K562 (cell line): ENCODE measurements around the gene UBE2G2. TPM values are rescaled to one million over a fixed set of nuclear protein-coding genes. Genes with fewer than 3 reads are reported as not detected.

Experiments used
- ATAC-seq: fragments of 200-7000 bp; cut with Tn5 transposase; 3 replicates; pipeline ENCODE4 v1.9.1; 2020; ENCODE audit warnings: moderate library complexity
- BruUV-seq: library from RNA; stranded (reverse); fragments of 400-500 nt; replicated peaks from 2 replicates; lab custom pipeline; 2021; lab: Mats Ljungman, UMichigan
- CTCF ChIA-PET: fragments of 300-600 bp; formaldehyde crosslinking; extraction: SDS; loops from one replicate; lab custom pipeline; 2021; ENCODE audit warnings: low intra/inter-chr PET ratio; lab: Yijun Ruan, JAX
- POLR2A ChIA-PET: fragments of 300-600, 350-650 bp; sonication (Branson Sonifier 250); formaldehyde crosslinking; extraction: SDS; loops from one replicate; lab custom pipeline; 2021; ENCODE audit warnings: antibody characterized with exemption, inconsistent platforms; lab: Yijun Ruan, JAX
- DNase-seq, 4 experiments: peaks; one replicate each; pipeline versions ENCODE4 v3.0.0 to v3.0.0-alpha.2; 2011 to 2018; ENCODE audit warnings: low spot score in 3 of 4, mixed read lengths in 3 of 4; ENCODE audit errors: extremely low read depth in 1 of 4
- FAIRE-seq: peaks from 2 replicates; lab custom pipeline; 2011; peaks lifted over from hg19 to GRCh38; lab: Jason Lieb, UNC
- H2AFZ ChIP-seq: 2 replicates; pipeline ENCODE4 v1.6.0; 2011; ENCODE audit warnings: low read depth, low read length, control low read depth, inconsistent platforms
- H3K27ac ChIP-seq: fragments of 200-600 bp; 3 replicates; pipeline ENCODE4 v1.8.0; 2011; ENCODE audit warnings: low read depth, mild to moderate bottlenecking, control low read depth, inconsistent platforms, low read length, moderate library complexity, mixed read lengths; ENCODE audit errors: extremely low read depth
- H3K27me3 ChIP-seq, 2 experiments: fragments of 300-600 bp in 1 of 2; 2 replicates in 1 of 2; 3 replicates in 1 of 2; pipeline versions ENCODE4 v1.6.0 to v1.8.0; 2011; ENCODE audit warnings: inconsistent platforms in 2 of 2, low read length in 2 of 2, mild to moderate bottlenecking in 1 of 2, mixed read lengths in 1 of 2, moderate library complexity in 1 of 2; ENCODE audit not compliant: control insufficient read depth in 2 of 2, insufficient read depth in 2 of 2
- H3K36me3 ChIP-seq: fragments of 300-600 bp; 3 replicates; pipeline ENCODE4 v1.8.0; 2011; ENCODE audit warnings: mild to moderate bottlenecking, low read length, inconsistent platforms; ENCODE audit not compliant: control insufficient read depth, insufficient read depth
- H3K4me1 ChIP-seq, 2 experiments: fragments of 200-600 bp in 1 of 2; replicated peaks in 1 of 2; 2 replicates in 1 of 2; 3 replicates in 1 of 2; pipeline versions ENCODE4 v1.5.1 to v1.8.0; 2011; ENCODE audit warnings: inconsistent platforms in 2 of 2, low read length in 2 of 2, mild to moderate bottlenecking in 1 of 2, mixed read lengths in 1 of 2, moderate library complexity in 1 of 2; ENCODE audit not compliant: control insufficient read depth in 2 of 2, insufficient read depth in 2 of 2
- H3K4me2 ChIP-seq: 2 replicates; pipeline ENCODE4 v1.6.1; 2011; ENCODE audit warnings: low read length, control low read depth, inconsistent platforms, mixed read lengths; ENCODE audit not compliant: insufficient read depth
- H3K4me3 ChIP-seq: fragments of 200-600 bp; sonication (generic), shearing (Covaris generic); 2 replicates; pipeline ENCODE4 v1.5.1; 2016; ENCODE audit warnings: control low read depth, inconsistent platforms
- H3K79me2 ChIP-seq: fragments of 200-600 bp; 3 replicates; pipeline ENCODE4 v1.8.0; 2011; ENCODE audit warnings: low read length, inconsistent platforms; ENCODE audit not compliant: control insufficient read depth, insufficient read depth
- H3K9ac ChIP-seq, 2 experiments: 2 replicates each; pipeline versions ENCODE4 v1.6.0 to v1.6.1; 2011; ENCODE audit warnings: low read depth in 2 of 2, low read length in 2 of 2, control low read depth in 1 of 2, inconsistent platforms in 1 of 2, mild to moderate bottlenecking in 1 of 2, mixed read lengths in 1 of 2; ENCODE audit not compliant: insufficient read depth in 1 of 2
- H3K9me1 ChIP-seq: one replicate; pipeline ENCODE4 v1.6.0; 2011; ENCODE audit warnings: inconsistent platforms, mild to moderate bottlenecking, low read length, moderate library complexity; ENCODE audit not compliant: control insufficient read depth, insufficient read depth
- H3K9me3 ChIP-seq: replicated peaks from 2 replicates; pipeline ENCODE4 v1.5.1; 2011; ENCODE audit warnings: low read depth, low read length, inconsistent platforms; ENCODE audit not compliant: control insufficient read depth, insufficient read depth
- H4K20me1 ChIP-seq: replicated peaks from 2 replicates; pipeline ENCODE4 v1.6.1; 2011; ENCODE audit warnings: low read length, inconsistent platforms, mixed read lengths; ENCODE audit not compliant: control insufficient read depth, insufficient read depth
- ATF1 ChIP-seq, 2 experiments: fragments of 450-650 bp in 1 of 2; IDR thresholded peaks; 2 replicates each; pipeline ENCODE4 v1.6.1; 2016; ENCODE audit warnings: missing compliant biosample characterization in 1 of 2, missing genetic modification characterization in 1 of 2
- BRD9 ChIP-seq: fragments of 450-650 bp; IDR thresholded peaks from 2 replicates; pipeline ENCODE4 v1.6.1; 2018; ENCODE audit warnings: low read depth; ENCODE audit not compliant: partially characterized antibody
- IRF2 ChIP-seq: sonication (generic); formaldehyde crosslinking; IDR thresholded peaks from 2 replicates; pipeline ENCODE4 v1.8.1; 2022; ENCODE audit warnings: mild to moderate bottlenecking, missing genetic modification reagents
- JUN ChIP-seq, 2 experiments: sonication (generic) in 1 of 2; formaldehyde crosslinking in 1 of 2; IDR thresholded peaks; 2 replicates each; pipeline versions ENCODE4 v1.6.1 to v1.8.0; 2012 to 2022; ENCODE audit warnings: borderline replicate concordance in 2 of 2, mild to moderate bottlenecking in 2 of 2, improper control_type of control experiment in 1 of 2, low read depth in 1 of 2, low read length in 1 of 2, missing genetic modification reagents in 1 of 2
- JUNB ChIP-seq: fragments of 450-650 bp; formaldehyde crosslinking; conservative IDR thresholded peaks from 2 replicates; pipeline ENCODE4 v1.4.0; 2020; ENCODE audit warnings: mild to moderate bottlenecking
- KLF13 ChIP-seq: fragments of 450-650 bp; IDR thresholded peaks from 2 replicates; pipeline ENCODE4 v1.6.1; 2016; ENCODE audit warnings: missing genetic modification characterization, low read depth, mild to moderate bottlenecking, missing compliant biosample characterization, moderate library complexity, borderline replicate concordance
- MCM3 ChIP-seq: fragments of 450-650 bp; IDR thresholded peaks from 2 replicates; pipeline ENCODE4 v1.6.1; 2016
- SIRT6 ChIP-seq: IDR thresholded peaks from one replicate; pipeline ENCODE4 v1.6.1; 2012; ENCODE audit warnings: low read depth, mild to moderate bottlenecking, control low read depth, inconsistent platforms, low read length, moderate library complexity
- TARDBP ChIP-seq: fragments of 450-650 bp; IDR thresholded peaks from 2 replicates; pipeline ENCODE4 v1.6.1; 2016
- TGIF2 ChIP-seq: sonication (generic); formaldehyde crosslinking; IDR thresholded peaks from 2 replicates; pipeline ENCODE4 v1.8.1; 2022; ENCODE audit warnings: mild to moderate bottlenecking, missing genetic modification reagents, moderate library complexity
- YY1 ChIP-seq, 3 experiments: IDR thresholded peaks; 2 replicates each; pipeline ENCODE4 v1.6.1; 2011; ENCODE audit warnings: low read length in 2 of 3, mild to moderate bottlenecking in 2 of 3, moderate library complexity in 2 of 3, borderline replicate concordance in 1 of 3, control low read depth in 1 of 3, low read depth in 1 of 3; ENCODE audit not compliant: insufficient read depth in 3 of 3, insufficient replicate concordance in 2 of 3, control insufficient read depth in 1 of 3, insufficient read length in 1 of 3; ENCODE audit errors: extremely low read depth in 1 of 3
- WGBS: fragments of 100-300 bp; shearing (Covaris generic); methylation state at CpG from one replicate; pipeline ENCODE4 v1.1.6; 2016; ENCODE audit warnings: low coverage, mixed read lengths; ENCODE audit not compliant: insufficient coverage; ENCODE audit errors: missing lambda C conversion rate; 5-methylcytosine and 5-hydroxymethylcytosine counted together
- in situ Hi-C: fragments of 300-500 bp; cut with MboI; formaldehyde crosslinking; loops from 4 replicates; pipeline ENCODE4 v1.15.0; 2018; ENCODE audit warnings: inconsistent platforms, mixed read lengths
- intact Hi-C: fragments of 100-400 bp; cut with micrococcal nuclease; formaldehyde crosslinking; loops from 2 replicates; pipeline ENCODE4 v1.14.2; 2022
- polyA plus RNA-seq, 8 experiments: library from polyadenylated mRNA; depleted of rRNA in 4 of 8; stranded (reverse) in 5 of 8; unstranded in 3 of 8; fragments of >200 nt; fragmentation: Nextera tagmentation in 2 of 8; fragmentation: Illumina TruSeq in 1 of 8; extraction: Ambion mirVana in 2 of 8; extraction: Trizol in 1 of 8; gene quantifications; 2 replicates each; pipeline versions ENCODE4 v1.2.1 to v1.2.3, GENCODE V29; 2011 to 2014; ENCODE audit warnings: inconsistent platforms in 1 of 8, missing spikeins in 1 of 8
- total RNA-seq, 7 experiments: library from RNA; depleted of rRNA in 6 of 7; stranded (reverse); fragments of >200 nt in 6 of 7; fragmentation: Illumina TruSeq in 2 of 7; extraction: Trizol in 2 of 7; gene quantifications; 2 replicates each; pipeline versions ENCODE4 v1.2.1 to v1.2.3, GENCODE V29; 2011 to 2021; ENCODE audit warnings: low replicate concordance in 1 of 7
- TF ChIP-seq, protein P1 (sequence below): fragments of 450-650 bp; IDR thresholded peaks from 2 replicates; pipeline ENCODE4 v1.6.1; 2016; ENCODE audit warnings: mild to moderate bottlenecking
- TF ChIP-seq, protein P2 (sequence below): fragments of 250-450 bp; sonication (Bioruptor Pico); IDR thresholded peaks from 2 replicates; pipeline ENCODE4 v1.9.0; 2021; ENCODE audit warnings: mild to moderate bottlenecking
- TF ChIP-seq, protein P3 (sequence below), 2 experiments: fragments of 450-650 bp in 1 of 2; sonication (generic) in 1 of 2; formaldehyde crosslinking; conservative IDR thresholded peaks; 2 replicates each; pipeline versions ENCODE4 v1.4.0 to v1.8.1; 2020 to 2022; ENCODE audit warnings: mild to moderate bottlenecking in 1 of 2, missing genetic modification reagents in 1 of 2
- TF ChIP-seq, protein P4 (sequence below): sonication (generic); formaldehyde crosslinking; IDR thresholded peaks from 2 replicates; pipeline ENCODE4 v1.8.0; 2022; ENCODE audit warnings: missing genetic modification reagents, mild to moderate bottlenecking, borderline replicate concordance

Gene UBE2G2
- total and polyA plus RNA-seq, 9 of the 15 experiments (the other 6 are each of a cell fraction or from before 2014, with no cell fraction given): 47.5 to 225 (median 140) TPM

DNA sequence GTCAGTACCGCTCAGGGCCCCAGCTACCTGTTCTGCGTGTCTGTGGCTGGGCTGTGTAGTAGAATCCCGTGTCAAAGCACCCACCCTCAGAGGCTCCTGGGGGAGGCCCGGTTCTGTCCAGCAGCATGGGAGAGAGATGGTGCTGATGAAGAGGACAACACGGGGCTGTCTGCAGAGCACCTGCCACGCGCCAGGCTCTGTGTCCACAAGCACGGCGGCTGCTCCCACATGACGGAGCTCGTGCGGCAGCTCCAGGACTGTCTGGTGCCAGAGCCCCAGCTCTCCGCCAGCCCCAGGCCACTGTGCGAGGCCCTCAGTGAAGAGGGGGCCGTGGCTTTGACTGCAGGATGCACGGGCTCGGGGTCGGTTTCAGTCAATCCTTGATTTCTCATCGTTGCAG, 48.3 kb downstream of the UBE2G2 start:
- intact Hi-C loops (no loop called here), in situ Hi-C loops (no loop called here)
- H3K4me3 ChIP-seq: no peak overlapping the region
- no peaks in the 10 kb centered on the region for H3K79me2 ChIP-seq
- no peak overlapping the region for H3K4me2 ChIP-seq
- 20% methylated on average over 19 of the region's 19 CpGs for WGBS
- TF ChIP-seq SIRT6 (no peak), JUNB (CRISPR knock-in tag) (no peak), TARDBP (no peak), IRF2 (CRISPR knock-in tag) (no peak), YY1 (IDR thresholded peaks at IDR 0.05; ENCODE audit: borderline replicate concordance in 1 of 3, control insufficient read depth in 1 of 3, extremely low read depth in 1 of 3, insufficient read depth in 3 of 3, insufficient read length in 1 of 3, insufficient replicate concordance in 2 of 3, low read depth in 1 of 3, low read length in 2 of 3) (no peak), JUN (IDR thresholded peaks at IDR 0.05; ENCODE audit: borderline replicate concordance, low read depth, low read length) (no peak), JUN (CRISPR knock-in tag; IDR thresholded peaks at IDR 0.05; ENCODE audit: borderline replicate concordance) (no peak), KLF13 (tag) (no peak), TGIF2 (CRISPR knock-in tag) (no peak), MCM3 (no peak), BRD9 (no peak), ATF1 (CRISPR knock-in tag; IDR thresholded peaks at IDR 0.05) (no peak), ATF1 (tag; IDR thresholded peaks at IDR 0.05) (no peak)
- TF ChIP-seq, protein P1, sequence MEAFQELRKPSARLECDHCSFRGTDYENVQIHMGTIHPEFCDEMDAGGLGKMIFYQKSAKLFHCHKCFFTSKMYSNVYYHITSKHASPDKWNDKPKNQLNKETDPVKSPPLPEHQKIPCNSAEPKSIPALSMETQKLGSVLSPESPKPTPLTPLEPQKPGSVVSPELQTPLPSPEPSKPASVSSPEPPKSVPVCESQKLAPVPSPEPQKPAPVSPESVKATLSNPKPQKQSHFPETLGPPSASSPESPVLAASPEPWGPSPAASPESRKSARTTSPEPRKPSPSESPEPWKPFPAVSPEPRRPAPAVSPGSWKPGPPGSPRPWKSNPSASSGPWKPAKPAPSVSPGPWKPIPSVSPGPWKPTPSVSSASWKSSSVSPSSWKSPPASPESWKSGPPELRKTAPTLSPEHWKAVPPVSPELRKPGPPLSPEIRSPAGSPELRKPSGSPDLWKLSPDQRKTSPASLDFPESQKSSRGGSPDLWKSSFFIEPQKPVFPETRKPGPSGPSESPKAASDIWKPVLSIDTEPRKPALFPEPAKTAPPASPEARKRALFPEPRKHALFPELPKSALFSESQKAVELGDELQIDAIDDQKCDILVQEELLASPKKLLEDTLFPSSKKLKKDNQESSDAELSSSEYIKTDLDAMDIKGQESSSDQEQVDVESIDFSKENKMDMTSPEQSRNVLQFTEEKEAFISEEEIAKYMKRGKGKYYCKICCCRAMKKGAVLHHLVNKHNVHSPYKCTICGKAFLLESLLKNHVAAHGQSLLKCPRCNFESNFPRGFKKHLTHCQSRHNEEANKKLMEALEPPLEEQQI: no peak
- TF ChIP-seq, protein P2, sequence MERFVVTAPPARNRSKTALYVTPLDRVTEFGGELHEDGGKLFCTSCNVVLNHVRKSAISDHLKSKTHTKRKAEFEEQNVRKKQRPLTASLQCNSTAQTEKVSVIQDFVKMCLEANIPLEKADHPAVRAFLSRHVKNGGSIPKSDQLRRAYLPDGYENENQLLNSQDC (CRISPR knock-in tag): no peak
- TF ChIP-seq, protein P3, sequence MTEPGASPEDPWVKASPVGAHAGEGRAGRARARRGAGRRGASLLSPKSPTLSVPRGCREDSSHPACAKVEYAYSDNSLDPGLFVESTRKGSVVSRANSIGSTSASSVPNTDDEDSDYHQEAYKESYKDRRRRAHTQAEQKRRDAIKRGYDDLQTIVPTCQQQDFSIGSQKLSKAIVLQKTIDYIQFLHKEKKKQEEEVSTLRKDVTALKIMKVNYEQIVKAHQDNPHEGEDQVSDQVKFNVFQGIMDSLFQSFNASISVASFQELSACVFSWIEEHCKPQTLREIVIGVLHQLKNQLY (CRISPR knock-in tag; conservative IDR thresholded peaks at IDR 0.05): no peak
- TF ChIP-seq, protein P4, sequence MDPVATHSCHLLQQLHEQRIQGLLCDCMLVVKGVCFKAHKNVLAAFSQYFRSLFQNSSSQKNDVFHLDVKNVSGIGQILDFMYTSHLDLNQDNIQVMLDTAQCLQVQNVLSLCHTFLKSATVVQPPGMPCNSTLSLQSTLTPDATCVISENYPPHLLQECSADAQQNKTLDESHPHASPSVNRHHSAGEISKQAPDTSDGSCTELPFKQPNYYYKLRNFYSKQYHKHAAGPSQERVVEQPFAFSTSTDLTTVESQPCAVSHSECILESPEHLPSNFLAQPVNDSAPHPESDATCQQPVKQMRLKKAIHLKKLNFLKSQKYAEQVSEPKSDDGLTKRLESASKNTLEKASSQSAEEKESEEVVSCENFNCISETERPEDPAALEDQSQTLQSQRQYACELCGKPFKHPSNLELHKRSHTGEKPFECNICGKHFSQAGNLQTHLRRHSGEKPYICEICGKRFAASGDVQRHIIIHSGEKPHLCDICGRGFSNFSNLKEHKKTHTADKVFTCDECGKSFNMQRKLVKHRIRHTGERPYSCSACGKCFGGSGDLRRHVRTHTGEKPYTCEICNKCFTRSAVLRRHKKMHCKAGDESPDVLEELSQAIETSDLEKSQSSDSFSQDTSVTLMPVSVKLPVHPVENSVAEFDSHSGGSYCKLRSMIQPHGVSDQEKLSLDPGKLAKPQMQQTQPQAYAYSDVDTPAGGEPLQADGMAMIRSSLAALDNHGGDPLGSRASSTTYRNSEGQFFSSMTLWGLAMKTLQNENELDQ (CRISPR knock-in tag): no peak
- H3K36me3 ChIP-seq: no peaks in the 10 kb centered on the region
- ATAC-seq: no peak
- no peak overlapping the region for H2AFZ ChIP-seq
- H3K9ac ChIP-seq: no peak overlapping the region
- CTCF ChIA-PET: no interaction called here
- DNase-seq: no peak
- FAIRE-seq: no peak
- no peak overlapping the region for H3K27ac ChIP-seq
- H3K9me1 ChIP-seq: no peaks in the 10 kb centered on the region
- H3K27me3 ChIP-seq: peaks cover 53 to 70% of the 10 kb centered on the region in 2 experiments
- peaks cover 0 to 42% of the 10 kb centered on the region in 2 experiments; a peak in 2 of 5 replicates for H3K4me1 ChIP-seq
- BruUV-seq: no TSS peak
- 0 out of 2 replicates have a peak, but pooled peaks cover 3% of the 10 kb centered on the region for H4K20me1 ChIP-seq
- H3K9me3 ChIP-seq: no peaks in the 10 kb centered on the region
- POLR2A ChIA-PET: interaction anchor here (1.1 kb wide), 1 partner anchor 9 kb away, joined by 3 read pairs; no protein-coding TSS in a partner anchor
